Esophagus squamous epithelium (tissue), 5 donors: ENCODE results near the gene CTNND2. TPM values are rescaled to one million over a fixed set of nuclear protein-coding genes. Genes with fewer than 3 reads are reported as not detected.

Source experiments
- DNase-seq: peaks from one replicate; lab custom pipeline; 2025; lab: John Stamatoyannopoulos, UW
- H3K27ac ChIP-seq, 4 donors: fragments of 200-600 bp; sonication (generic); one replicate each; pipeline ENCODE4 v1.5.1; 2016 to 2019; ENCODE audit warnings: mild to moderate bottlenecking in 1 of 4
- H3K27me3 ChIP-seq, 4 donors: fragments of 200-600 bp; sonication (generic); 1 replicate in 3 of 4; 2 replicates in 1 of 4; pipeline versions ENCODE4 v1.5.1 to v1.6.0; 2017 to 2021; ENCODE audit warnings: antibody characterized with exemption in 1 of 4
- H3K36me3 ChIP-seq, 3 donors: fragments of 200-600 bp; sonication (generic); one replicate each; pipeline ENCODE4 v1.5.1; 2016 to 2019
- H3K4me1 ChIP-seq, 3 donors: fragments of 200-600 bp; sonication (generic); one replicate each; pipeline ENCODE4 v1.5.1; 2017 to 2019
- H3K4me3 ChIP-seq, 4 donors: fragments of 200-600 bp; sonication (generic); 1 replicate in 3 of 4; 2 replicates in 1 of 4; pipeline ENCODE4 v1.5.1; 2016 to 2019; ENCODE audit warnings: mild to moderate bottlenecking in 2 of 4, moderate library complexity in 1 of 4
- H3K9me3 ChIP-seq, 3 donors: fragments of 200-600 bp; sonication (generic); one replicate each; pipeline ENCODE4 v1.5.1; 2016 to 2019
- CTCF ChIP-seq, 6 experiments: fragments of 450-650 bp in 4 of 6; fragments of 200-600 bp in 2 of 6; sonication (generic) in 2 of 6; IDR thresholded peaks; one replicate each; pipeline ENCODE4 v1.5.1; 2016 to 2019; ENCODE audit warnings: antibody characterized with exemption in 6 of 6, mild to moderate bottlenecking in 4 of 6, moderate library complexity in 4 of 6
- POLR2A ChIP-seq, 4 donors: fragments of 450-650 bp; IDR thresholded peaks; one replicate each; pipeline ENCODE4 v1.6.1; 2017; ENCODE audit warnings: antibody characterized with exemption in 4 of 4, mild to moderate bottlenecking in 4 of 4, moderate library complexity in 3 of 4
- WGBS, 2 donors: methylation state at CpG; one replicate each; pipeline ENCODE4 v1.1.5; 2018; 5-methylcytosine and 5-hydroxymethylcytosine counted together
- intact Hi-C: fragments of 100-400 bp; cut with DNase I; formaldehyde crosslinking; loops from one replicate; pipeline ENCODE4 v1.15.0; 2022
- total RNA-seq, 4 donors: library from RNA; depleted of rRNA; stranded (reverse); fragments of >200 nt; gene quantifications; one replicate each; pipeline ENCODE4 v1.1.0, GENCODE V29; 2016
- donor health status: DM: yes; HTN: yes; CAD: no.

The CTNND2 gene
- total RNA-seq, 4 donors from 2014 or later: 0.38 to 0.50 TPM; not detected in 2

DNA sequence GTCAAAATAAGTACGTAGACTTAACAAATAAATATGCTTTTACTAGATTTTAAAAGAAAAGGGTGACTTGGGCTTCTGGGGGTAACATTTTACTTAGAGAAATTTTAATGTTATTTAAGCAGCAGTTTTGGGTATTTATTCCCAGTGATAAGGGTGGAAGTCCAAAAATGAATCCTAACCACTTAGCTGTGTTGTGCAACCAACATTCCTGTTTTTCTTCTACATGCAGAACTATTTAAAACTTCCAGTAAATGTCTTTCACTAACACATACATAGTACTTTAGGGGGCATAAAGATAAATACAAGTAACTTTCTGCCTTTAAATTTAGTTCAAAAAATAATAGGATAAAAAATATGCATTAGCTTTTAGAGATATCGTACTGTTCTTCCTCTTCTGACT lies 436.7 kb downstream of the CTNND2 start:
- Histone ChIP-seq H3K4me1 (no peaks in the 10 kb centered on the region), H3K27me3 (no peaks in the 10 kb centered on the region), H3K9me3 (no peaks in the 10 kb centered on the region), H3K4me3 (no peak overlapping the region), H3K36me3 (no peaks in the 10 kb centered on the region), H3K27ac (no peak overlapping the region)
- intact Hi-C loops: no loop called here
- no peak for DNase-seq
- no peak for TF ChIP-seq POLR2A (IDR thresholded peaks at IDR 0.05)
- TF ChIP-seq CTCF (IDR thresholded peaks at IDR 0.05): no peak
- 73 to 83% methylated on average over 2 of the region's 2 CpGs for WGBS, 2 donors

- Histone ChIP-seq H3K27me3 (no peaks in the 10 kb centered on the region), H3K27ac (no peak overlapping the region), H3K36me3 (no peaks in the 10 kb centered on the region), H3K4me3 (no peak overlapping the region), H3K4me1 (no peaks in the 10 kb centered on the region), H3K9me3 (no peaks in the 10 kb centered on the region)
- TF ChIP-seq CTCF (IDR thresholded peaks at IDR 0.05) (no peak), POLR2A (IDR thresholded peaks at IDR 0.05) (no peak)
- DNase-seq: no peak
- intact Hi-C loops: no loop called here
- WGBS, 2 donors: 55 to 72% methylated on average over 2 of the region's 2 CpGs
Observed at GRCh38 chr5:11459716-11460115, 444.5 kb downstream of the CTNND2 start.

DNA sequence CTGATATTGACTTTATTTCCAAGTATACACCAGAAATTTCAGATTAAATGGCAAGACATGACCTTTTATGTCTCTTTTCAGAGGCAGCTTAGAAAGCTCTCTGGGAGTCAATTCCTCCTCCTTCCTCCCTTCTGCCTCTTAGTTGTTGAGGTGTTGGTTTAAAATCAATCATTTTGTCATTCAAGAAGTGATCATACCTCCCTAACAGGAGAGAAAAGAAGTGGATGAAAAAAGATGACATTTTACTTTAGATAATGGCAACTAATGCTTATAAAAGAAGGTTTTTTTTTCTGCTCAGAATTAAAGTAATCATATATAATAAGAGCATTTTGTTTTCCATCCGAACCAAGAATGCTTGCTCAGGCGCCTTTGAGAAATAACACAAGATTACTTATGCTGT lies 448.7 kb downstream of the CTNND2 start:
- TF ChIP-seq POLR2A (IDR thresholded peaks at IDR 0.05) (no peak), CTCF (IDR thresholded peaks at IDR 0.05) (no peak)
- intact Hi-C loops: no loop called here
- H3K4me1 ChIP-seq: no peaks in the 10 kb centered on the region
- no peak overlapping the region for H3K27ac ChIP-seq
- no peaks in the 10 kb centered on the region for H3K27me3 ChIP-seq
- no peak for DNase-seq
- H3K36me3 ChIP-seq: no peaks in the 10 kb centered on the region
- WGBS, 2 donors: 87 to 93% methylated on average over 2 of the region's 2 CpGs
- H3K9me3 ChIP-seq: no peaks in the 10 kb centered on the region
- no peak overlapping the region for H3K4me3 ChIP-seq

- Histone ChIP-seq H3K9me3 (no peaks in the 10 kb centered on the region), H3K4me1 (no peaks in the 10 kb centered on the region), H3K27me3 (no peaks in the 10 kb centered on the region), H3K27ac (no peak overlapping the region), H3K36me3 (no peaks in the 10 kb centered on the region), H3K4me3 (no peak overlapping the region)
- intact Hi-C loops: no loop called here
- TF ChIP-seq POLR2A (IDR thresholded peaks at IDR 0.05): no peak
- no peak for TF ChIP-seq CTCF (IDR thresholded peaks at IDR 0.05)
- 88 to 98% methylated on average over 2 of the region's 2 CpGs for WGBS, 2 donors
- DNase-seq: no peak
Observed at GRCh38 chr5:11452852-11453251, 451.4 kb downstream of the CTNND2 start.

DNA sequence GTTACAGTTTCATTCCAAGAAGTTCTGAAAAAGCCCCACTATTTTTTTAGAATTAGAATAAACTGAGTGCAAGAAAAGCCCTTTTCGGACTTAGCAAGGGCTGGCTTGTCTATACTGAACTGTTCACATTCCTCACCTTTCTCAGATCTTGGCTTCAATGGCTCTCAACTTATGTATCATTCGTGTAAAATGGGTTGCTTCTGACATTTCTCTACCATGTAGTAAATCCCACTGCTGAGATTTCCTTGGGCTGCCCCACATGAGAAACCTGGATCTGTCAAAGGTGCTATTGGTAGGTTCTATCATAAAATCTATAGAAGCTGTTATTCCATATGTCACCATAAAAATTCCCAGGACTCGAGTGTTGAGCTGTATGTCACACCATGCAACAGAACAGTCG lies 454.3 kb downstream of the CTNND2 start:
- Histone ChIP-seq H3K27me3 (no peaks in the 10 kb centered on the region), H3K27ac (no peak overlapping the region), H3K36me3 (no peaks in the 10 kb centered on the region), H3K9me3 (no peaks in the 10 kb centered on the region), H3K4me1 (no peaks in the 10 kb centered on the region), H3K4me3 (no peak overlapping the region)
- no peak for DNase-seq
- intact Hi-C loops: no loop called here
- WGBS, 2 donors: 61 to 70% methylated on average over 3 to 4 of the region's 4 CpGs
- no peak for TF ChIP-seq CTCF (IDR thresholded peaks at IDR 0.05)
- no peak for TF ChIP-seq POLR2A (IDR thresholded peaks at IDR 0.05)
